AG10803 (cell line): Measurements from ENCODE around the gene SULT1A1.
"Not testable (repeated sequence)": the region's sequence is repeated elsewhere in the genome, so short reads cannot be mapped to it uniquely, and the experiment has no call there.

Experiments used
- DNase-seq: peaks from one replicate; pipeline ENCODE4 v3.0.0; 2010; ENCODE audit warnings: low read depth
- H3K4me3 ChIP-seq: 2 replicates; pipeline ENCODE4 v1.5.1; 2011; ENCODE audit warnings: mild to moderate bottlenecking, low read length, control low read depth
- CTCF ChIP-seq: conservative IDR thresholded peaks from 2 replicates; pipeline ENCODE4 v1.5.1; 2011; ENCODE audit warnings: mild to moderate bottlenecking, low read length, control low read depth, inconsistent platforms

Gene SULT1A1

DNA sequence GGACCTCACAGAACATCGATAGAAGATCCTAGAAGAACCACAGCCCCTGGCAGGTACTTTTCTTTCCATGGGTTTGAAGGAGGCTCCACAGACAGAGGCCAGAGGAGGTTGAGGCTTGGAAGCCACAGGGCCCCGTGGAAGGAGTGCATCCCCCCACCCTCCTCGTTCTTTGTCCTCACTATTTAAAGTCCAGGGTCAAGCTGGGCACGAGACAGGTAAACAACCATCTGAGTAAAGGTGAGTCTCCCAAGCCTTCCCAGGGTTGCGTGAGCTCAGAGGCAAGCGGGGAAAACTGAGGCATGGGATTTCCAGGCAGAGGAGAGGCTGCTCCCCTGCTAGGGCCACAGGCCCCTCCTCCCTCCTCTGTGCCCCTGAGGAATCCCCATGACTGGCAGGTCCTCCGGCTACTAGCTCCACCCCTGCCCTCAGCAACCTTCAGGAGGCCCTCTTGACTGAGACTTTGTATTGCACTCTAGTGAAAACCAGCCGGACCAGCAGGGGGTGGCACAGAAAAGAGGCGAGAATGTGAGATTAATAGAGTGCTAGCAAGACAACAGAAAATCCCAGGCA, 12.1 kb downstream of the SULT1A1 start:
- H3K4me3 ChIP-seq: no peak overlapping the region
- DNase-seq: no peak
- TF ChIP-seq CTCF: no peak

GRCh38 chr16:28596840-28597691, 12.8 kb downstream of the SULT1A1 start, which contains the start of gene SULT1A2:
Gene SULT1A2, minus strand, starts transcription at chr16:28597050. Its CDS starts 1,120 bp downstream, at chr16:28595930.
- TF ChIP-seq CTCF: no peak
- no peak within 1 kb of the TSS for H3K4me3 ChIP-seq
- no peak for DNase-seq

DNA sequence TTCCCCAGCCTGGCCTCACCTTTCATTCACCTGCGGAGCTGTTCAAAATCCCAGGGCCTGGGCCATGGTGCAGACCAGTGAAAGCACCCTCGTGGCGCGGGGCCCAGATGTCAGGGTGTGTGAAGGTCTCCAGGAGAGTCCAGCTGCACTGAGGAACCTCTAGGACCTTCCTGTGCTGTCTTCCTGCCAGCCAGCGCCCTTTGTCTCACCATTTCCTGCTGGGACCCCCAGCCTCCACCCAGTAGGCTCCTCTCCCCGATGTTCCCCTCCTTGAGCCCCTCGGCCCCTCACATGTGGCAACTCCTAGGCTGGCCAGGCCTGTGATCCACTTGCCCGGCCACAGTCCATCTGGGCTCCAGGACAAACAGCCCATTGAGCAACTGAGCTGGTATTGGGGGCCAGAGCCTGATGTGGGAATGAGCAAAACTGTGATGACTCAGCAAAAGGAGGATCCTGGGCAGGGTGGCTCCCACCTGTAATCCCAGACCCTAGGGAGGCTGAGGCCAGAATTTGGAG, 13.7 kb downstream of the SULT1A1 start:
- TF ChIP-seq CTCF: no peak
- no peak for DNase-seq
- no peak overlapping the region for H3K4me3 ChIP-seq

- DNase-seq, H3K4me3 ChIP-seq: not testable (repeated sequence)
Observed at GRCh38 chr16:28595451-28595850, 14.4 kb downstream of the SULT1A1 start.

GRCh38 chr16:28592979-28593553, 16.8 kb downstream of the SULT1A1 start:
- no peak overlapping the region for H3K4me3 ChIP-seq
- DNase-seq: no peak
- no peak for TF ChIP-seq CTCF

- no peak overlapping the region for H3K4me3 ChIP-seq
- no peak for TF ChIP-seq CTCF
- DNase-seq: no peak
Observed at GRCh38 chr16:28592511-28592910, 17.3 kb downstream of the SULT1A1 start.

- DNase-seq: no peak
- no peak overlapping the region for H3K4me3 ChIP-seq
- no peak for TF ChIP-seq CTCF
Observed at GRCh38 chr16:28591355-28591754, 18.5 kb downstream of the SULT1A1 start.
